Cardiac fibroblast (primary cell): ENCODE results near the gene CLSTN2.
"Not testable (repeated sequence)": the region's sequence is repeated elsewhere in the genome, so short reads cannot be mapped to it uniquely, and the experiment has no call there.

Experiments
- DNase-seq, 2 donors: peaks; one replicate each; pipeline versions ENCODE4 v3.0.0 to v3.0.0-alpha.2; 2010; ENCODE audit warnings: low read depth in 2 of 2
- H3K4me3 ChIP-seq, 2 donors: replicated peaks in 1 of 2; 1 replicate in 1 of 2; 2 replicates in 1 of 2; pipeline ENCODE4 v1.5.1; 2011; ENCODE audit warnings: low read depth in 2 of 2, low read length in 2 of 2, mild to moderate bottlenecking in 2 of 2, moderate library complexity in 1 of 2
- CTCF ChIP-seq: IDR thresholded peaks from one replicate; pipeline ENCODE4 v1.5.1; 2011; ENCODE audit warnings: low read depth, mild to moderate bottlenecking, low read length, inconsistent platforms

CLSTN2 gene

GRCh38 chr3:140420621-140421357, 485.8 kb downstream of the CLSTN2 start:
- no peak overlapping the region for H3K4me3 ChIP-seq
- TF ChIP-seq CTCF, result no peak
- DNase-seq, result peak; percentile 53 to 83

- DNase-seq, result no peak
- H3K4me3 ChIP-seq, result no peak overlapping the region
- TF ChIP-seq CTCF, result no peak
These were observed 486.9 kb downstream of the CLSTN2 start for GRCh38 chr3:140421884-140422283.

DNA sequence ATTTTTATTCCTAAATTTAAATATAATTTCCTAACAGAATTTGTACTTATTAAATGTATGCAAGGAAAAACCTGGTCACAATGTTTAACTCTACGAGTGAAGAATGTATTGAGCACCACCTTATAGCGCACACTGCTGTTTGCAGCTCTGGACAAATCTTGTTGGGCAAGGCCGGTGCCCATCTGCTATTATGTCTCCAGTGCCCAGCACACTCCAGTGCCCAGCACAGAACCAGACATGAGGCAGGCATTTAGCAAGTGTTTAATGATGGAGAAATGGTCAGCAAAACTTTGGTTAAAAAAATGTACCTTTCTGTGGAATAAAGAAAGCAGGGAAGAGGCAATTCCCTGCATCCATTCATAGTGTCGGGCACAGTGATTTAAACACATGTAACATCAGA, 488.2 kb downstream of the CLSTN2 start:
- TF ChIP-seq CTCF, result no peak
- no peak overlapping the region for H3K4me3 ChIP-seq
- DNase-seq, result no peak

DNA sequence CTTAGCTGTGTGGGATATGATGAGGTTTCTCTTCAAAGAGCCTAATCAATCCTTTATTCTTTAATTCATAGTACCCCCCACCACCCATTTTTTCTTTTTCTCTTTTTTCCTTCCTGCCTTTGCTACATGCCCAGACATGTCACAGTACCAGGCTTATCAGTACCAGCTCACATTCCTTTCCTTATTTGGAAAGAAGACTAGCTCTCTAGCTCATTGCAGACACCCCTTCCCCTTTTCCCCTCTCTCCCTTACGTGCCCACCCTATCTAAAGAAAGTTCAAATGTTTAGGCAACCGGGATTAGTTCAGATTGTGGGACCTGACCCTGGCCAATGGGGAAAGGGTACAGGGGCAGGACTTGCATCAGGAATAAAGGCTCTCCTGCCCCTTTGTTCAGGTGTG, 488.6 kb downstream of the CLSTN2 start:
- H3K4me3 ChIP-seq, DNase-seq: not testable (repeated sequence)

- peak in 1 of 2 donors; percentile 27 for DNase-seq
- TF ChIP-seq CTCF, result no peak
- no peak overlapping the region for H3K4me3 ChIP-seq
These were observed 489.2 kb downstream of the CLSTN2 start for GRCh38 chr3:140424211-140424610.

GRCh38 chr3:140424726-140425125, 489.7 kb downstream of the CLSTN2 start:
- H3K4me3 ChIP-seq, result no peak overlapping the region
- no peak for DNase-seq
- TF ChIP-seq CTCF, result no peak

- DNase-seq, result no peak
- TF ChIP-seq CTCF, result no peak
- H3K4me3 ChIP-seq, result no peak overlapping the region
These were observed 492.8 kb downstream of the CLSTN2 start for GRCh38 chr3:140427786-140428185.
